ENCODE results near the gene CPSF4L.

DNA sequence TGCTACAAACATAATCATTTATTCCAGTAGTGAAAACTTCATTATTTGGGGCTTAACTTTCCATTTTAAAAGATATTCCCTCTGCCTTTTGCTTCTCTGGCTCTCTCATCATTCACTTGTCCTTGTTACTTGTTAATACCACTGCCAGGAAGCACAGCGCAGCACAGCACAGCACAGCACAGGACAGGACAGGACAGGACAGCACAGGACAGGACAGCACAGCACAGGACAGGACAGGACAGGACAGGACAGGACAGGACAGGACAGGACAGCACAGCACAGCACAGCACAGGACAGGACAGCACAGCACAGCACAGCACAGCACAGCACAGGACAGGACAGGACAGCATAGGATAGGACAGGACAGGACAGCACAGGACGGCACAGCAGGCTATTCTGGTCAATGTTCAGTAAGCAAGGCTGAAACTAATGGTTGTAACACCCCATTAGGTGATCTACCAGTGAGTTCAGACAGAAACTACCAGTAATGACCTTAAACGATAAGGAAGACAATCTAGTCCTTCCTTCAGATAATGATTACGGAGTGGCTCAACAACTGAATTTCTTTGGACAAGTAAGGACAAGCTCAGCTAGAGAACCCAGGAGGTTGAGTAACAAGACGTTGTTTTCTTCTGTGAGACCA, 36.9 kb downstream of the CPSF4L start:
- TF ChIP-seq, protein P1, sequence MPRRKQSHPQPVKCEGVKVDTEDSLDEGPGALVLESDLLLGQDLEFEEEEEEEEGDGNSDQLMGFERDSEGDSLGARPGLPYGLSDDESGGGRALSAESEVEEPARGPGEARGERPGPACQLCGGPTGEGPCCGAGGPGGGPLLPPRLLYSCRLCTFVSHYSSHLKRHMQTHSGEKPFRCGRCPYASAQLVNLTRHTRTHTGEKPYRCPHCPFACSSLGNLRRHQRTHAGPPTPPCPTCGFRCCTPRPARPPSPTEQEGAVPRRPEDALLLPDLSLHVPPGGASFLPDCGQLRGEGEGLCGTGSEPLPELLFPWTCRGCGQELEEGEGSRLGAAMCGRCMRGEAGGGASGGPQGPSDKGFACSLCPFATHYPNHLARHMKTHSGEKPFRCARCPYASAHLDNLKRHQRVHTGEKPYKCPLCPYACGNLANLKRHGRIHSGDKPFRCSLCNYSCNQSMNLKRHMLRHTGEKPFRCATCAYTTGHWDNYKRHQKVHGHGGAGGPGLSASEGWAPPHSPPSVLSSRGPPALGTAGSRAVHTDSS (tag by site-specific recombination; IDR thresholded peaks at IDR 0.05) = no peak
- TF ChIP-seq ZNF138 (tag by site-specific recombination; IDR thresholded peaks at IDR 0.05; ENCODE audit: borderline replicate concordance) (no peak), GFI1B (tag by site-specific recombination; IDR thresholded peaks at IDR 0.05) (no peak)
